GM18498 (cell line): ENCODE measurements around the gene PABPC3.

ENCODE experiments used
- ATAC-seq: cut with Tn5 transposase; IDR thresholded peaks from one replicate; pipeline ENCODE4 v1.9.1; 2021; ENCODE audit warnings: mild to moderate bottlenecking, moderate library complexity; ENCODE audit not compliant: unreplicated experiment

The PABPC3 gene

DNA sequence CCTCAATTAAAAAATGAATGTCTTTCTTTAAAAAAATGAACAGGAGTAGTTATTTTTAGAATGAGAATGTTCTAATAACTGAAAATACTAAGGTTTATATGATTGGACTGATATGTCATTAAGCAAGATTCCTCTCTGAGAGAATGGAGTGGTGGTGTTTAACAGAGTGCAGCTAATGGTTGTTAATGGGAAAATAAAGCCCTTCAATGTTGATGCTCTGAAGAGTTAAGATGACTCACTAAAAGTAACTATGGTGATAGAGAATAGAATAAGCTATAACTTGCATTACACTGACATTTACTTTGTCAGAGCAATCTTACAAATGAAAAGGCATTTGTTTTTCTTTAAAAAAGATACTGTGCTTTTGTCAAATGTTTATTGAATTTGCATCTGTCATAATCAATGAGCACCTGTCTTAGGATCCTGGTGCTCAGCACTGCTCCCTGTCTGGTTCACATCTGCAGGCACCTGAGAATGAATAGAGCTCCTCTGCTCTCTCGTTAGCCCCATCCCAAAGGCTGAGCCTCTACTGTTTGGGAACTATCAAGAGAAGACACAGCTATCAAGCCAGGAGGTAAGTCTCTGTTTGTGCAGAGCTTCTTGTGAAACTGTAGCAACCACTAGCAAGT is 15.1 kb downstream of the PABPC3 start:
- no peak for ATAC-seq

GRCh38 chr13:25111585-25111956 is 15.6 kb downstream of the PABPC3 start:
- no peak for ATAC-seq

DNA sequence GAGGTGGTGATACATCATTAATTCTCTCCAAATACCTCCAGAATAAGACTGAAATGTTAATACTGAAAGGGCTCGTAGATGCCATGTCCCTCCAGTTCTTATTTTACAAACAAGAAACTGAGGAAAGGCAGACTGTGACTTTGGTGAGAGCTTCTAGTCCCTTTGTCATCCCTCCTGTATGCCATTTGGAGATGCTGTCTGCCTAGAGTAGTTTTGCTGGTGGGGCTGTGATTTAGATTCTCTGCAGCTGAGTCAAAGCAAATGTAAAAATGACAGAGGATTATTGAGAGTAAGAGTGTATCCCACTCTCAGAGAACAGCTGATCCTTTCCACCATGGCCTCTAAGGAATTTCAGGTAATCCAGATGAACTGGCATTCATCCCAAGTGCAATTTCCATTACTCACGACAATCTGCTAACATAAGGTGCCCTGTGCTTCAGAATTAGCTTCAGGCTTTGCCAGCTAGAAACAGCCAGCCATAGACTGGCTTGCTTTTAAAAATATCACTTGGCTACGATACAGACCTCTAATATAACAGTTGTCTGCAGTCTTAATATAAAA is 16.8 kb downstream of the PABPC3 start:
- no peak for ATAC-seq

- ATAC-seq: peak; percentile 86
These were observed 18.3 kb downstream of the PABPC3 start for GRCh38 chr13:25114220-25114619.

DNA sequence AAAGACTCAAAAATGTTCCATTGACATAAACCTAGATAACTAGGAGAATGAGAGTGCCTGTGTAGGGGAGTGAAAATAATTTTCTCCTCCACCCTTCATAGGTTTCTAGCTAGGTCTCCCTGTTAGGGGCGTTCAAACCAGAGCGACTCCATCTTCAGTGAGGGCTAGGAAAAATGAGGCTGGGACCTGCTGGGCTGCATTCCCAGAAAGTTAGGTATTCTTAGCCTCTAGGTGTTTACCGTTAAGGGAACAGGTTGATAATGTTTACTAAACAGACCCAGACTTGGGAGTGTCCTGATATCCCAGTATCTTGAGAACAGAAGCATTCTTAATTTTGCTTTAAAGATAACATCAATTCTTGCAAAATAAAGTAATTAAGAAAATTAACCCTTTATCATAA is 20.1 kb downstream of the PABPC3 start:
- ATAC-seq: no peak

DNA sequence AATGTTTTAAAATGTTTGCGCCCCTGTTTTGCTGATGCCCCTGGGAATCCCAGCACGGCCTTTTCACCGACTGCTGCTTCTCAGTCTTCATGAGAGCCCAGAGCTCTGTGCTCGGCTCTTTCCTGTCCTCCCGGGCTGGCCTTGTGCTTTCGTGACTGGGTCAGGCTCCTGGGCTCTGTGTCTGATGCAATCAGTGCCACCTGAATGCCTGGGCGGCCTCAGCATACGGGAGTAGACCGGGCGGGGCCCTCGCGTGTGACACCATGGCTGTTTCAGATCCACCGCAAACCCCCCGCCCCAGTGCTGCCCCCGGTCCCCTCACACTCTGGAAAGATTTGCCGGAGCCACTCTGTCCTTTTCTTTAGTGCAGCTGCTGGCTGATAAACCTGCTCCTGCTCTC is 21.4 kb downstream of the PABPC3 start:
- no peak for ATAC-seq

DNA sequence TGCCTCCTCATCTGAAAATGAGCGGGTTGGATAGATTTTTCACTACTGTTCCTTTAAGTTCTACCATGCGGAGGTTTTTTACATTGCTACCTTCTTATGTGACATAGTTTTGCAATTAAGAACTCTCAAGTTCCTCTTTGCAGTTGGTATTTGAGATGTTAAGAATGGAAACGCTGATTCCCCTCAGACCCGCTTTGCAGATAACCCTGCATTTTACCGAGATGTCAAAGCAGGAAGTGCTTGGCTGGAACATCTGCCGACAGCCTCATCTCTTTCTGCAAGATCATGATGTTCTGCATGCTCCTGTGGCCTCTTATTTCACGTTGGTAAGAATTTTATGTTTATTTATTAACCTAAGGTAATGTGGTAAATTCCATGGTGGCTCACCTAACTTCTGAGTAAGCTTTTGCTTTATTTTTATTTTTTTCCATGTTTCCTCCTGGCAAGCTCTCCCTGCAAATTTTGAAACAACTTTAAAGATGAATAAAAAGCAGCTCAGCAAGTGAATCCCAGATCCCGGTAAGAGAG is 22.5 kb downstream of the PABPC3 start:
- no peak for ATAC-seq

DNA sequence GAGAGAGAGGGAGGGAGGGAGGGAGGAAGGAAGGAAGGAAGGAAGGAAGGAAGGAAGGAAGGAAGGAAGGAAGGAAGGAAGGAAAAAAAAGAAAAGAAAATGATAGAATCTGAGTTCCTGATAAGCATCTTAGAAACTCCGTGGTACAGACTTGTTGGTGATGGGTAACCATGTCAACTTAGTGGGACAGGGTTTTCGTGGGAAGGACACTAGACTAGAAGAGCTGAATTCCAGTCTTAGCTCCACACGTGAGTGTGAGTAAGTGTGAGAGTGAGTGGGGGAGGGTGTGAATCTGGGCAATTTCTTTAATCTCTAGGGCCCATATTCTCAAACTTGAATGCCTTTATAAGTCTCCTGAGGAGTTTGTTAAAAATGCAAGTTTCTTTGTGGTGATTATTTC is 35.0 kb downstream of the PABPC3 start:
- no peak for ATAC-seq

DNA sequence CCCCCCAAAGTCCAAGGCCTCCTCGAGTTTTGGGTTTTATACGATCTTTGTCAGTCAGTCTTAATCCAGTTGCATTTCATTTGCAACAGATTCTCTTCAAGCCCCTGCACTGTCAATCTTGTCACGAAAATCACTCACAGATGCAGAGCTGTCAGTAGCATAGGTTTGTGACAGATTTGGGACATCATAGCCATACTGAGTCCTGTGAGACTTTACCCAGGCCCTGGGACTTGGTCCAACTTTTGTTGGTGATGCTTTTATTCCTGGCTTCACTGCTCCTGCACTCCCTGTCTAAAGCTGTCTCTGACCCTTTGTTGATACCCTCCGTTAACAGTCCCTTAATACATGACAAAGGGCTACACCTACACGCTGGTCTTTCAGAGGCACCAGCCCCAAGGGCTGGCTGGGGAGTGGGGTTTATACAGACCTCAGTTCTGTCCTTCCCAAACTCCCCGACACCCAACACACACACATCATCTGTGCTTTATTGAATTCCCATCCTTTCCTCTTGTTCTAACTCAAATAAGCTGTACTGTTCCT is 36.0 kb downstream of the PABPC3 start:
- no peak for ATAC-seq

- ATAC-seq: no peak
These were observed 36.9 kb downstream of the PABPC3 start for GRCh38 chr13:25132751-25133390.

- no peak for ATAC-seq
These were observed 40.0 kb downstream of the PABPC3 start for GRCh38 chr13:25135896-25136295.

DNA sequence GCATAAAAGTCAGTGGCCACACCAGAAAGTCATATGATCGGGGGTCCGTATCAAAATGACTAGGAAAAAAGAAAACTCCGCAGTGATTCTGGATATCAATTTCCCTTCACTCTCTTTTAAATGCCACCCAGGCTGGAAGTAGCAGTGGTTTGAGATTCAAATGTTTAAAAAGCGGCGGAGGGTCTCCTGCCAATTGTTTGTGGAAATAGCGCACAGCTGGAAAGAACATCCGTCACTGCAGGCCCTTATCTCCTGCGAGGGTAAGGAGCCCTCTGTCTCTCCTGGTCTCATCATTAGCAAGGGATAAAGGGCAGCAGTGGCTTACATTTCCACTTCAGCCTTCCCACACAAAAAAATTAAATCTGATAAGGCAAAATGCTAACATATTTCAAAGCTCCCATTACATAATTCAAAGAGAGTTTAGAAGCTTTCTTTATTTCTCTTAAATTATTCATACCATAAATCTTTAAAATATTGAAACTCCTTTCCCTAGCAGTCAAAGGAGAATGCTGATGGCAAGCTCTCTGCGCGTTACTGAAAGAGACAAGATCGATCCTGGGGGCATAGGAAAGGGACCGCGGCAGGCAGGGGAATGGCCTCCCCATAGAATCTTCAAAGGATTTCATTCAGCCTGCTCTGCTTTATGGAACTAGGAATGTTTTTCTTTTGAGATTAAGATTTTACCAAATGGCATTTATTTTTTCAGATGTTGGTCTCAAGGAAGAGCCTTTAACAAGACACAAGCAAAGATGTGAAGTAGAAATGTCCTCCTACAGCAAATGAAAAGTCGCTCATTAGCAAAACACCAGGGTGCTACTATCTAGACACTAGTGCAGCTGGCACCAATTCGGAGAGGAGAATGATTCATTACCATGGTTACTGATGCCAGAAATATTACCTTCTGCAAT is 41.2 kb downstream of the PABPC3 start:
- no peak for ATAC-seq

- ATAC-seq: no peak
These were observed 41.8 kb downstream of the PABPC3 start for GRCh38 chr13:25137788-25138115.

DNA sequence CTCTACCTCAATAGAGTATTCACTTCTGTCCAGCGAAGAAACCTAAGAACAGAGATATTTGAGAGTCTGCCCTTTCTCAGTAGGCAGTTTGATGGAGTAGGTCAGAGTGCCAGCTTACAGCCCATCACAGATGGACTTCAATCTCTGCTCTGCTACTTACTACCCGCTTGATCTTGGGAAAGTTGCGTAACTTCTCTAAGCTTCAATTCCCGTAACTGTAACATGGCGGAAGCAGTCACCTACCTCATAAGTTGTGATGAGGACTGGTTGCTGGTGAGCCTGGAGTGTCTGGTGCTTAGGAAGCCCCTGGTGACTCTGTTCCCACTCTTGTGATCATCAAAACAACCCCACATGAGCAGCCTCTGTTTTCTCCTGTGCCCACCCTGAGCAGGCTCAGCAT is 45.1 kb downstream of the PABPC3 start:
- no peak for ATAC-seq

DNA sequence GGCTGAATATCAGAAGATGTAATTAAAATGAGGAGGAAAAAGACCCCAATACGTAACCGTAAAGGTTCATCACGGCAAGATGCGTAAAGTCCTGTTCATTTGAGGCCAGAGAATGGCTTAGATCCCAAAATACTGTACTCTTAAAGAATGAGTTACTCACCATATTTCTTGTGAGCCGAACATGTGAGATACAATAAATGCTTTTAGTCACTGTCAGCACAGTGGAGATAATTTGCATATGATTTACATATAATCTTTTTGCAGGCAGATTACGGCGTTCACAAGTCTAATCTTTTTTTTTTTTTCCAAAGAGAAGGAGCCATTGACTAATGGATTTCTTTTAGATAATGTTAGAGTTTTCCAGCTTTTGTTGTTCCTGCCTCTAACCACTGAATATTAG is 47.8 kb downstream of the PABPC3 start:
- ATAC-seq: no peak

DNA sequence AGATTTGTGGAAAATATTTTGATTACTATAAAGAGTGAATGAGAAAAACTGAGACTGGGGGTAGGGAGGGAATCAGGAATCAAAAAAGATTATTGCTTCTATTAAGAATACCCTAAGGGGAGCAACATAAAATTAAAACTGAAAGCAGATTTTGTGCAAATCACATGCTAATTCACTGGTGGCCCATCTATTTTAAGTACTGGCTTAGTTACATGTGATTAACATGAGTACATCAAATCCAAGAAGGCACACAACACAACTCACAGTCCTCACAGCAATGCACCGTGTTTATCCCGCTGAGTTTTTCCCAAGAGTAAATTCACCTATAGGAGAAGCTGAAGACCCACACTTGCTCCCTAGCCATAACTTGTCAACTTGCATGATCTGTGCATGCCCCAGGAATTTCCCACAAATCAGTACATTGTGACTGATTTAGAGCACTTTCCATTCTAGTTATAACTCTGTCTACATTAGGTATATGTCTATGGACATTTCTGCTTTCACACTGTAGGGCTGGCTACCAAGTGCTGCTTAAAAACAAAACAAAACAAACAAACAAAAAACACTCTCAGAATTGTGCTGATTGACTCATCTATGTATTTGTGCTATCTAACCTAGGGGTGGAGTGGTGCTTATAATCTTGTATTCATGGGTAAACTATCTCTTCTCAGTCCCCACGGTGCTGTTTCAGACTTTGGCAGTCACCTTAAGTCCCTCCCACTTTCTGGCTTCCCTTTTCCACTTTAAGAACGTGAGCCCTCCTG is 51.9 kb downstream of the PABPC3 start:
- ATAC-seq: peak; percentile 58

DNA sequence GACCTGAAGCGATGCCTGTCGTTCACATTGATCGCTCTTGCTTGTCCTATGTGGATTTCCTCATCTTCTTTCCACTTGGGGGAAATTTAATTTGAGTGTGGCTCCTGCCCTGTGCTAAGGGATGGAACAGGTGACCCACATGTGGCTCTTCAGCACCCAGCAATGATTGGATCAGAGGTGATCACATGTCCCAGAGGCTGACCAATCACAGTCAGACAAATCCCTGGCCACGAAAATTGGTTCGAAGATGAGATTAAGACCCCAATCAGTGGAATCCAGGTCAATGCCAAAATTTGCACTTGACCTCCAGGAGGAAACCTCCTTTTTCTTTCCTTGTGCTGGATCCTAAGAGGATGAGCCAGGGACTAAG is 52.5 kb downstream of the PABPC3 start:
- no peak for ATAC-seq
